ENCODE measurements around the gene LPO.

Gene LPO

GRCh38 chr17:58239987-58240386 lies 1.6 kb downstream of the LPO start:
- Histone ChIP-seq H2AK5ac (ENCODE audit: low read length) (no peak overlapping the region), H3K18ac (ENCODE audit: low read length) (no peak overlapping the region), H4K5ac (ENCODE audit: low read length) (no peak overlapping the region), H3K23ac (ENCODE audit: low read length) (no peak overlapping the region), H3K36me3 (ENCODE audit: control insufficient read depth, insufficient read depth, low read length) (no peaks in the 10 kb centered on the region), H3K4me2 (ENCODE audit: low read length) (no peak overlapping the region), H3K27ac (ENCODE audit: low read depth, low read length) (no peak overlapping the region), H2BK120ac (ENCODE audit: low read depth, low read length) (no peak overlapping the region), H3K79me1 (ENCODE audit: low read length) (no peaks in the 10 kb centered on the region), H3K56ac (ENCODE audit: low read length) (no peak overlapping the region), H3K4me3 (ENCODE audit: low read length) (no peak overlapping the region), H3K4me1 (ENCODE audit: control insufficient read depth, low read depth, low read length) (no peaks in the 10 kb centered on the region), H2BK15ac (replicated peaks; ENCODE audit: low read depth) (no peak overlapping the region), H3K27me3 (ENCODE audit: insufficient read depth, low read length, poor library complexity) (no peaks in the 10 kb centered on the region), H2BK5ac (ENCODE audit: low read length) (no peak overlapping the region), H3K4ac (ENCODE audit: low read depth, low read length) (no peak overlapping the region), H3K9ac (ENCODE audit: low read length) (no peak overlapping the region), H3K79me2 (ENCODE audit: control insufficient read depth, insufficient read depth, low read length) (no peaks in the 10 kb centered on the region), H4K8ac (ENCODE audit: low read depth, low read length) (no peak overlapping the region)
- no CpG with 5 or more reads among the region's 1 CpG for WGBS (ENCODE audit: extremely low coverage, insufficient coverage, low lambda C conversion rate)
- DNase-seq = no peak

GRCh38 chr17:58242171-58242784 lies 3.9 kb downstream of the LPO start:
- peak; percentile 46 for DNase-seq
- no peaks in the 10 kb centered on the region for H3K27me3 ChIP-seq (ENCODE audit: insufficient read depth, low read length, poor library complexity)

GRCh38 chr17:58244963-58245362 lies 6.6 kb downstream of the LPO start:
- Histone ChIP-seq H4K8ac (ENCODE audit: low read depth, low read length) (no peak overlapping the region), H3K27ac (ENCODE audit: low read depth, low read length) (no peak overlapping the region), H3K27me3 (ENCODE audit: insufficient read depth, low read length, poor library complexity) (peaks cover 15% of the 10 kb centered on the region), H3K79me2 (ENCODE audit: control insufficient read depth, insufficient read depth, low read length) (no peaks in the 10 kb centered on the region), H2BK120ac (ENCODE audit: low read depth, low read length) (no peak overlapping the region), H3K36me3 (ENCODE audit: control insufficient read depth, insufficient read depth, low read length) (no peaks in the 10 kb centered on the region), H3K4ac (ENCODE audit: low read depth, low read length) (no peak overlapping the region), H3K18ac (ENCODE audit: low read length) (no peak overlapping the region), H3K4me1 (ENCODE audit: control insufficient read depth, low read depth, low read length) (no peaks in the 10 kb centered on the region), H3K79me1 (ENCODE audit: low read length) (no peaks in the 10 kb centered on the region), H3K56ac (ENCODE audit: low read length) (no peak overlapping the region), H3K23ac (ENCODE audit: low read length) (no peak overlapping the region), H2BK15ac (replicated peaks; ENCODE audit: low read depth) (no peak overlapping the region), H2AK5ac (ENCODE audit: low read length) (no peak overlapping the region), H2BK5ac (ENCODE audit: low read length) (no peak overlapping the region), H3K9ac (ENCODE audit: low read length) (no peak overlapping the region), H4K5ac (ENCODE audit: low read length) (no peak overlapping the region), H3K4me2 (ENCODE audit: low read length) (no peak overlapping the region), H3K4me3 (ENCODE audit: low read length) (no peak overlapping the region)
- no peak for DNase-seq
- WGBS (ENCODE audit: extremely low coverage, insufficient coverage, low lambda C conversion rate) = no CpG with 5 or more reads among the region's 6 CpGs

More at GRCh38 chr17:58242171-58242784, 3.9 kb downstream of the LPO start:
- H3K4me3 ChIP-seq (ENCODE audit: low read length) = no peak overlapping the region
- H3K9ac ChIP-seq (ENCODE audit: low read length) = no peak overlapping the region
- H4K5ac ChIP-seq (ENCODE audit: low read length) = no peak overlapping the region
- H3K56ac ChIP-seq (ENCODE audit: low read length) = no peak overlapping the region
- no peak overlapping the region for H3K27ac ChIP-seq (ENCODE audit: low read depth, low read length)
- no peaks in the 10 kb centered on the region for H3K36me3 ChIP-seq (ENCODE audit: control insufficient read depth, insufficient read depth, low read length)
- no CpG with 5 or more reads among the region's 4 CpGs for WGBS (ENCODE audit: extremely low coverage, insufficient coverage, low lambda C conversion rate)
- no peak overlapping the region for H3K23ac ChIP-seq (ENCODE audit: low read length)
- no peaks in the 10 kb centered on the region for H3K79me2 ChIP-seq (ENCODE audit: control insufficient read depth, insufficient read depth, low read length)
- no peaks in the 10 kb centered on the region for H3K79me1 ChIP-seq (ENCODE audit: low read length)
- no peak overlapping the region for H3K18ac ChIP-seq (ENCODE audit: low read length)
- H3K4me1 ChIP-seq (ENCODE audit: control insufficient read depth, low read depth, low read length) = no peaks in the 10 kb centered on the region
- H4K8ac ChIP-seq (ENCODE audit: low read depth, low read length) = no peak overlapping the region
- no peak overlapping the region for H2BK5ac ChIP-seq (ENCODE audit: low read length)
- H2BK120ac ChIP-seq (ENCODE audit: low read depth, low read length) = no peak overlapping the region
- H2AK5ac ChIP-seq (ENCODE audit: low read length) = no peak overlapping the region
- H3K4me2 ChIP-seq (ENCODE audit: low read length) = no peak overlapping the region
- no peak overlapping the region for H2BK15ac ChIP-seq (replicated peaks; ENCODE audit: low read depth)
- H3K4ac ChIP-seq (ENCODE audit: low read depth, low read length) = no peak overlapping the region

- no peaks in the 10 kb centered on the region for H3K79me2 ChIP-seq (ENCODE audit: control insufficient read depth, insufficient read depth, low read length)
- no peak overlapping the region for H2BK120ac ChIP-seq (ENCODE audit: low read depth, low read length)
- H3K27ac ChIP-seq (ENCODE audit: low read depth, low read length) = no peak overlapping the region
- WGBS (ENCODE audit: extremely low coverage, insufficient coverage, low lambda C conversion rate) = no CpG with 5 or more reads among the region's 10 CpGs
- H4K5ac ChIP-seq (ENCODE audit: low read length) = no peak overlapping the region
- no peak overlapping the region for H3K9ac ChIP-seq (ENCODE audit: low read length)
- no peak overlapping the region for H3K18ac ChIP-seq (ENCODE audit: low read length)
- H3K79me1 ChIP-seq (ENCODE audit: low read length) = no peaks in the 10 kb centered on the region
- no peak overlapping the region for H2BK5ac ChIP-seq (ENCODE audit: low read length)
- H2BK15ac ChIP-seq (replicated peaks; ENCODE audit: low read depth) = no peak overlapping the region
- no peaks in the 10 kb centered on the region for H3K4me1 ChIP-seq (ENCODE audit: control insufficient read depth, low read depth, low read length)
- H3K4me3 ChIP-seq (ENCODE audit: low read length) = no peak overlapping the region
- no peak overlapping the region for H3K4ac ChIP-seq (ENCODE audit: low read depth, low read length)
- peaks cover 20% of the 10 kb centered on the region for H3K27me3 ChIP-seq (ENCODE audit: insufficient read depth, low read length, poor library complexity)
- no peaks in the 10 kb centered on the region for H3K36me3 ChIP-seq (ENCODE audit: control insufficient read depth, insufficient read depth, low read length)
- H3K23ac ChIP-seq (ENCODE audit: low read length) = peak overlapping the region; percentile 29
- H2AK5ac ChIP-seq (ENCODE audit: low read length) = no peak overlapping the region
- H3K4me2 ChIP-seq (ENCODE audit: low read length) = no peak overlapping the region
- H4K8ac ChIP-seq (ENCODE audit: low read depth, low read length) = no peak overlapping the region
- no peak for DNase-seq
- H3K56ac ChIP-seq (ENCODE audit: low read length) = no peak overlapping the region
These were observed 7.2 kb downstream of the LPO start for GRCh38 chr17:58245428-58246103.

- no peak overlapping the region for H3K4me2 ChIP-seq (ENCODE audit: low read length)
- H3K9ac ChIP-seq (ENCODE audit: low read length) = no peak overlapping the region
- no peak overlapping the region for H3K18ac ChIP-seq (ENCODE audit: low read length)
- no peak overlapping the region for H2BK15ac ChIP-seq (replicated peaks; ENCODE audit: low read depth)
- H3K4me1 ChIP-seq (ENCODE audit: control insufficient read depth, low read depth, low read length) = no peaks in the 10 kb centered on the region
- no peak overlapping the region for H2BK5ac ChIP-seq (ENCODE audit: low read length)
- peaks cover 20% of the 10 kb centered on the region for H3K27me3 ChIP-seq (ENCODE audit: insufficient read depth, low read length, poor library complexity)
- H4K5ac ChIP-seq (ENCODE audit: low read length) = no peak overlapping the region
- DNase-seq = no peak
- H2BK120ac ChIP-seq (ENCODE audit: low read depth, low read length) = no peak overlapping the region
- H3K4ac ChIP-seq (ENCODE audit: low read depth, low read length) = no peak overlapping the region
- no peaks in the 10 kb centered on the region for H3K79me2 ChIP-seq (ENCODE audit: control insufficient read depth, insufficient read depth, low read length)
- H3K23ac ChIP-seq (ENCODE audit: low read length) = peak overlapping the region; percentile 29
- H3K79me1 ChIP-seq (ENCODE audit: low read length) = no peaks in the 10 kb centered on the region
- H3K56ac ChIP-seq (ENCODE audit: low read length) = no peak overlapping the region
- H2AK5ac ChIP-seq (ENCODE audit: low read length) = no peak overlapping the region
- no peaks in the 10 kb centered on the region for H3K36me3 ChIP-seq (ENCODE audit: control insufficient read depth, insufficient read depth, low read length)
- no peak overlapping the region for H4K8ac ChIP-seq (ENCODE audit: low read depth, low read length)
- no peak overlapping the region for H3K4me3 ChIP-seq (ENCODE audit: low read length)
- no CpG with 5 or more reads among the region's 13 CpGs for WGBS (ENCODE audit: extremely low coverage, insufficient coverage, low lambda C conversion rate)
- no peak overlapping the region for H3K27ac ChIP-seq (ENCODE audit: low read depth, low read length)
These were observed 7.8 kb downstream of the LPO start for GRCh38 chr17:58246104-58246740.
